ENCODE measurements around the gene LTN1. TPM values are rescaled to one million over a fixed set of nuclear protein-coding genes. Genes with fewer than 3 reads are reported as not detected.

Gene LTN1
- total and polyA plus RNA-seq, 2 of the 13 experiments (the other 11 are each of a cell fraction or from before 2014, with no cell fraction given): 6.7 to 24.6 TPM

DNA sequence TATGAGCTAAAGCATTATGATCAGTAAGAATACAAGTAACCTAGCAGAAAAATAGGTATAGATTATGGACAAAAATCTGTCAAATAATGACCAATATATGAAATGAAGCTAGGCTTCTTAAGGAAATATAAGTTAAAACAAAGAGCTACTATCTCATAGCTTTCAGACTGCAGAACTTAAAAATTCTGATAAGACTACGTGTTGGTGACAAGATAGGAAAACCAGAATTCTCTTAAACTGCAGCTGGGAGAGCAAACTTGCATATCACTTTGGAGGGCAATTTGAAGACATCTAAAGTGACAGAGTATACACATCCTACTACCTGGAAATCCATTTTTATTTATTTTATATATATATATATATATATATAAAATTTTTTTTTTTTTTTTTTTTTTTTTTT is 65.5 kb downstream of the LTN1 start:
- Histone ChIP-seq H4K20me1 (ENCODE audit: insufficient read depth, low read length) (no peaks in the 10 kb centered on the region), H3K27me3 (ENCODE audit: control insufficient read depth in 1 of 2, insufficient read depth in 2 of 2, low read length in 2 of 2) (no peaks in the 10 kb centered on the region), H3K4me2 (ENCODE audit: low read depth, low read length) (no peak overlapping the region), H3K79me2 (ENCODE audit: insufficient read depth, low read length) (no peaks in the 10 kb centered on the region), H3K9me3 (ENCODE audit: low read length) (no peaks in the 10 kb centered on the region), H3K4me3 (replicated peaks in 1 of 3; ENCODE audit: insufficient read depth in 1 of 3, low read depth in 2 of 3, low read length in 3 of 3) (no peak overlapping the region), H3K4me1 (ENCODE audit: insufficient read depth, low read length) (peaks cover 16% of the 10 kb centered on the region), H3K27ac (ENCODE audit: extremely low read length, insufficient read depth, low read length) (no peak overlapping the region), H3K36me3 (replicated peaks in 1 of 2; ENCODE audit: control insufficient read depth in 1 of 2, insufficient read depth in 2 of 2, low read length in 2 of 2) (0 out of 5 replicates have a peak, but pooled peaks cover 0 to 7% of the 10 kb centered on the region in 2 experiments), H2AFZ (ENCODE audit: low read length) (no peak overlapping the region), H3K9ac (ENCODE audit: insufficient read depth, low read depth, low read length) (no peak overlapping the region)
- ATAC-seq (no peak), FAIRE-seq (no peak), DNase-seq (ENCODE audit: low spot score) (no peak)
- ChIA-PET CTCF (ENCODE audit: low intra/inter-chr PET ratio, low total read pairs) (no interaction called here), POLR2A (no interaction called here)
- no TSS peak for BruUV-seq (replicated peaks)
- 96% methylated on average over 1 of the region's 1 CpG for WGBS (ENCODE audit: low lambda C conversion rate)
- intact Hi-C loops (cut with micrococcal nuclease; ENCODE audit: unreplicated experiment) (no loop called here), in situ Hi-C loops (cut with HindIII; ENCODE audit: extremely low pct_ligation_motif_present, low pct_unique_long_range_greater_than_20kb) (no loop called here)
- no peak for TF ChIP-seq FOXO1 (CRISPR knock-in tag; IDR thresholded peaks at IDR 0.05)
- no peak for TF ChIP-seq PAF1 (CRISPR knock-in tag; IDR thresholded peaks at IDR 0.05)
- no peak for TF ChIP-seq ZMAT3 (CRISPR knock-in tag; conservative IDR thresholded peaks at IDR 0.05)
- no peak for TF ChIP-seq TCF7L2 (IDR thresholded peaks at IDR 0.05; ENCODE audit: low read depth, low read length)
- TF ChIP-seq, protein P1, sequence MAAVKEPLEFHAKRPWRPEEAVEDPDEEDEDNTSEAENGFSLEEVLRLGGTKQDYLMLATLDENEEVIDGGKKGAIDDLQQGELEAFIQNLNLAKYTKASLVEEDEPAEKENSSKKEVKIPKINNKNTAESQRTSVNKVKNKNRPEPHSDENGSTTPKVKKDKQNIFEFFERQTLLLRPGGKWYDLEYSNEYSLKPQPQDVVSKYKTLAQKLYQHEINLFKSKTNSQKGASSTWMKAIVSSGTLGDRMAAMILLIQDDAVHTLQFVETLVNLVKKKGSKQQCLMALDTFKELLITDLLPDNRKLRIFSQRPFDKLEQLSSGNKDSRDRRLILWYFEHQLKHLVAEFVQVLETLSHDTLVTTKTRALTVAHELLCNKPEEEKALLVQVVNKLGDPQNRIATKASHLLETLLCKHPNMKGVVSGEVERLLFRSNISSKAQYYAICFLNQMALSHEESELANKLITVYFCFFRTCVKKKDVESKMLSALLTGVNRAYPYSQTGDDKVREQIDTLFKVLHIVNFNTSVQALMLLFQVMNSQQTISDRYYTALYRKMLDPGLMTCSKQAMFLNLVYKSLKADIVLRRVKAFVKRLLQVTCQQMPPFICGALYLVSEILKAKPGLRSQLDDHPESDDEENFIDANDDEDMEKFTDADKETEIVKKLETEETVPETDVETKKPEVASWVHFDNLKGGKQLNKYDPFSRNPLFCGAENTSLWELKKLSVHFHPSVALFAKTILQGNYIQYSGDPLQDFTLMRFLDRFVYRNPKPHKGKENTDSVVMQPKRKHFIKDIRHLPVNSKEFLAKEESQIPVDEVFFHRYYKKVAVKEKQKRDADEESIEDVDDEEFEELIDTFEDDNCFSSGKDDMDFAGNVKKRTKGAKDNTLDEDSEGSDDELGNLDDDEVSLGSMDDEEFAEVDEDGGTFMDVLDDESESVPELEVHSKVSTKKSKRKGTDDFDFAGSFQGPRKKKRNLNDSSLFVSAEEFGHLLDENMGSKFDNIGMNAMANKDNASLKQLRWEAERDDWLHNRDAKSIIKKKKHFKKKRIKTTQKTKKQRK (IDR thresholded peaks at IDR 0.05; ENCODE audit: low read length): no peak
- no peak for TF ChIP-seq ZNF720 (CRISPR knock-in tag; IDR thresholded peaks at IDR 0.05)
- TF ChIP-seq, protein P2, sequence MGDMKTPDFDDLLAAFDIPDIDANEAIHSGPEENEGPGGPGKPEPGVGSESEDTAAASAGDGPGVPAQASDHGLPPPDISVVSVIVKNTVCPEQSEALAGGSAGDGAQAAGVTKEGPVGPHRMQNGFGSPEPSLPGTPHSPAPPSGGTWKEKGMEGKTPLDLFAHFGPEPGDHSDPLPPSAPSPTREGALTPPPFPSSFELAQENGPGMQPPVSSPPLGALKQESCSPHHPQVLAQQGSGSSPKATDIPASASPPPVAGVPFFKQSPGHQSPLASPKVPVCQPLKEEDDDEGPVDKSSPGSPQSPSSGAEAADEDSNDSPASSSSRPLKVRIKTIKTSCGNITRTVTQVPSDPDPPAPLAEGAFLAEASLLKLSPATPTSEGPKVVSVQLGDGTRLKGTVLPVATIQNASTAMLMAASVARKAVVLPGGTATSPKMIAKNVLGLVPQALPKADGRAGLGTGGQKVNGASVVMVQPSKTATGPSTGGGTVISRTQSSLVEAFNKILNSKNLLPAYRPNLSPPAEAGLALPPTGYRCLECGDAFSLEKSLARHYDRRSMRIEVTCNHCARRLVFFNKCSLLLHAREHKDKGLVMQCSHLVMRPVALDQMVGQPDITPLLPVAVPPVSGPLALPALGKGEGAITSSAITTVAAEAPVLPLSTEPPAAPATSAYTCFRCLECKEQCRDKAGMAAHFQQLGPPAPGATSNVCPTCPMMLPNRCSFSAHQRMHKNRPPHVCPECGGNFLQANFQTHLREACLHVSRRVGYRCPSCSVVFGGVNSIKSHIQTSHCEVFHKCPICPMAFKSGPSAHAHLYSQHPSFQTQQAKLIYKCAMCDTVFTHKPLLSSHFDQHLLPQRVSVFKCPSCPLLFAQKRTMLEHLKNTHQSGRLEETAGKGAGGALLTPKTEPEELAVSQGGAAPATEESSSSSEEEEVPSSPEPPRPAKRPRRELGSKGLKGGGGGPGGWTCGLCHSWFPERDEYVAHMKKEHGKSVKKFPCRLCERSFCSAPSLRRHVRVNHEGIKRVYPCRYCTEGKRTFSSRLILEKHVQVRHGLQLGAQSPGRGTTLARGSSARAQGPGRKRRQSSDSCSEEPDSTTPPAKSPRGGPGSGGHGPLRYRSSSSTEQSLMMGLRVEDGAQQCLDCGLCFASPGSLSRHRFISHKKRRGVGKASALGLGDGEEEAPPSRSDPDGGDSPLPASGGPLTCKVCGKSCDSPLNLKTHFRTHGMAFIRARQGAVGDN (CRISPR knock-in tag; IDR thresholded peaks at IDR 0.05): no peak
- TF ChIP-seq, protein P3, sequence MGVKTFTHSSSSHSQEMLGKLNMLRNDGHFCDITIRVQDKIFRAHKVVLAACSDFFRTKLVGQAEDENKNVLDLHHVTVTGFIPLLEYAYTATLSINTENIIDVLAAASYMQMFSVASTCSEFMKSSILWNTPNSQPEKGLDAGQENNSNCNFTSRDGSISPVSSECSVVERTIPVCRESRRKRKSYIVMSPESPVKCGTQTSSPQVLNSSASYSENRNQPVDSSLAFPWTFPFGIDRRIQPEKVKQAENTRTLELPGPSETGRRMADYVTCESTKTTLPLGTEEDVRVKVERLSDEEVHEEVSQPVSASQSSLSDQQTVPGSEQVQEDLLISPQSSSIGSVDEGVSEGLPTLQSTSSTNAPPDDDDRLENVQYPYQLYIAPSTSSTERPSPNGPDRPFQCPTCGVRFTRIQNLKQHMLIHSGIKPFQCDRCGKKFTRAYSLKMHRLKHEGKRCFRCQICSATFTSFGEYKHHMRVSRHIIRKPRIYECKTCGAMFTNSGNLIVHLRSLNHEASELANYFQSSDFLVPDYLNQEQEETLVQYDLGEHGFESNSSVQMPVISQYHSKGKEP (CRISPR knock-in tag; IDR thresholded peaks at IDR 0.05): no peak
- no peak for TF ChIP-seq RAD51 (IDR thresholded peaks at IDR 0.05; ENCODE audit: borderline replicate concordance)
- no peak for TF ChIP-seq NFATC3 (CRISPR knock-in tag; IDR thresholded peaks at IDR 0.05)
- TF ChIP-seq CBFB (CRISPR knock-in tag; IDR thresholded peaks at IDR 0.05): no peak
- TF ChIP-seq ZBTB21 (CRISPR knock-in tag; IDR thresholded peaks at IDR 0.05): no peak
- TF ChIP-seq ZNF775 (CRISPR knock-in tag; IDR thresholded peaks at IDR 0.05; ENCODE audit: borderline replicate concordance): no peak
- no peak for TF ChIP-seq PHF21A (CRISPR knock-in tag; IDR thresholded peaks at IDR 0.05)
- no peak for TF ChIP-seq ATAD3A (CRISPR knock-in tag; IDR thresholded peaks at IDR 0.05)
- TF ChIP-seq ATM (IDR thresholded peaks at IDR 0.05; ENCODE audit: borderline replicate concordance): no peak
- no peak for TF ChIP-seq ZNF552 (CRISPR knock-in tag; IDR thresholded peaks at IDR 0.05; ENCODE audit: borderline replicate concordance)

Measured in HepG2 (cell line).